ENCODE measurements around the gene HNRNPL. TPM values are rescaled to one million over a fixed set of nuclear protein-coding genes. Genes with fewer than 3 reads are reported as not detected.
"Not testable (repeated sequence)": the region's sequence is repeated elsewhere in the genome, so short reads cannot be mapped to it uniquely, and the experiment has no call there.

Gene HNRNPL
- total RNA-seq, 2 donors from 2014 or later = 191 to 194 TPM

DNA sequence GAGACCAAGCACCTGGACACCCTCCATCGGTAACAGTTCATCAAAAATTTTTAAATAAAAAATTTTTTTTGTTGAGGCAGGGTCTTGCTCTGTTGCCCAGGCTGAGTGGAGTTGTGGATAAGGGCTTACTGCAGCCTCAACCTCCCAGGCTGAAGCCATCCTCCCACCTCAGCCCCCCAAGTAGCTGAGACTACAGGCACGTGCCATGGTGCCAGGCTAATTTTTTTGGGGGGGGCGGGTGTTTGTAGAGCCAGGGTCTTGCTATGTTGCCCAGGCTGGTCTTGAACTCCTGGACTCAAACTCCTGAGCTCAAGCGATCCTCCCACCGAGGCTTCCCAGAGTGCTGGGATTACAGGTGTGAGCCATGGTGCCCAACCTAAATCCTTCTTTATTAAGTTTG is 56.1 kb downstream of the HNRNPL start:
- DNase-seq (ENCODE audit: low spot score) = no peak
- intact Hi-C loops (cut with DNase I) = no loop called here

DNA sequence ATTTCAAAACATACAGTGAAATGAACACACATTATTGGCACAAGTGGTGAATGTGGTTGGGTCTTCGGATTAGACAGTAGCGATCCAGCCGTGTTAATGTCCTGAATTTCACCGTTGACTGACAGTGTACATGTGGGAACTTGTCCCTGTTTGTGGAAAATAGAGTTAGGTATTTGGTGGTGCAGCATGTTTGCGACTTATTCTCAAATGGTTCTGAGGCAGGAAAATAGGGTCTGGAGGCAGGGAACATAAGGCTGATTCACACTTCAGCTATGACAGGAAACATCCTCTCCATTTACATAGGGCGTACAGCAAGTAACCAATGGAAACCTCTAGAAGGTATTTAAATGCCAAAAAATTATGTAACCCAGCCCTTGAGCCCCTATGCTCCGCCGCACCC is 56.6 kb downstream of the HNRNPL start:
- intact Hi-C loops (cut with DNase I) = no loop called here
- no peak for DNase-seq (ENCODE audit: low spot score)

DNA sequence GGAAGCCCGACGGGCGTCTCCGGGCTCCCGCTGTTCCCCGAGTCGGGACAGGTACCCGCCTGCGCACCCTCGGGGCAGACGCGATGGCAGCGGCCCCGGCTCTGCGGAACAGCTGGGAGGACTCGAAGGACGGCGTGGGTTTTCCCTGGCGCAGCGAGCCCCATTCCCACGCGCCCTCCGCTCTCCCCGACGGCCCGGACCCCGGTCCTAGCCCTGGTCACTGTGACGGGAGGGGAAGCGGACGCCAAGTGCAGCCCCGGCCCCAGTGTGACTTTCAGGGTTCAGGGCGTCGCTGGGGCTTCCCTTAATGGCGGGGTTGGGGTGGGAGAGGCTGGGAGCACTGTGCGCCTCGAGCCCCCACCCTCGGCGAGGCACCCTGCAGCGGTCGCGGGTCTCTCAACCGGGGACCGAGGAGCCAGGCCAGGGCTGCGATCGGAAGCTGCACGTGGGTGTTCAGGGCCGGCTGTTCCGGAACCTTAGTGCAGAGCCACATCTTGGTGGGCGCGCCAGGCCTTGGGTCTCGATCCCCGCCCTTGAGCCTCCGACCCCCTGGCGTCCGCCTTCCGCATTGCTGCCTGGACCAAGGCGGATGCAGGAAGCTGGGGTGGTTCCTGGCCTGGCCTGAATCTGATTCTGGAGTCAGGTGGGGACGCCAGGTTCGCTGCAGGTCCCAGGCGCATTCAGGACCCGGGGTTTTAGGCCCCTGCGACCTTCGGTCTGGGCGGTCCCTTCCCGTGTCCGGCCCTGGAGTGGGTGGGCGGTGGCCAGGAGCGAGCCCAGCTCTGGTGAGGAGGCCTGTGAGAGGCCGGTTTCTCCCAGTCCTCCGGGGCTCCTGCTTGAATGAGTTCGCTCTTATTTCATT is 57.3 kb downstream of the HNRNPL start:
- no peak for DNase-seq (ENCODE audit: low spot score)

DNA sequence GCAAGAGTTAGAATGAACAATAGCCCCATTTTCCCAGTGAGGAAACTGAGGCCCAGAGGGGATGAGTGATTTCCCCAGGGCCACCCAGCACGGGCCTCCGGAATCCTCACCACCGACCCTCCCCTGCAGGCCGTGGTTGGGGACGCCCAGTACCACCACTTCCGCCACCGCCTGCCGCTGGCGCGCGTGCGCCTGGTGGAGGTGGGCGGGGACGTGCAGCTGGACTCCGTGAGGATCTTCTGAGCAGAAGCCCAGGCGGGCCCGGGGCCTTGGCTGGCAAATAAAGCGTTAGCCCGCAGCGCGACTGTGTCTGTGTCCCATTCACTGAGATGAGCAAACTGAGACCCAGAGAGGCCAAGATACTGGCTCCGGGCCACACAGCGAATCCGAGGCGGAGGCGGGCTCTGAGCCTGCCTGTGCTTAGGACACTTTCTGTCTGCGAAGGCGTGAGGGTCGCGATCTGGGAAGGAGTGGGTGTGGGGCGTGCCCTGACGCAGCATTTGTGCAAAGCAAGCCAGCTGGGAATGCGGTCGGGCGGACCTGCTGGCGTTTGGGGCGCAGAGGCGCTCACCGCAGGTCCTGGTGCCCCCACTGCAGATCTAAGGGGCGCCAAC is 58.2 kb downstream of the HNRNPL start:
- intact Hi-C loops (cut with DNase I) = not testable (repeated sequence)

More for the DNA sequence above, 57.3 kb downstream of the HNRNPL start:
- intact Hi-C loops (cut with DNase I) = no loop called here

DNA sequence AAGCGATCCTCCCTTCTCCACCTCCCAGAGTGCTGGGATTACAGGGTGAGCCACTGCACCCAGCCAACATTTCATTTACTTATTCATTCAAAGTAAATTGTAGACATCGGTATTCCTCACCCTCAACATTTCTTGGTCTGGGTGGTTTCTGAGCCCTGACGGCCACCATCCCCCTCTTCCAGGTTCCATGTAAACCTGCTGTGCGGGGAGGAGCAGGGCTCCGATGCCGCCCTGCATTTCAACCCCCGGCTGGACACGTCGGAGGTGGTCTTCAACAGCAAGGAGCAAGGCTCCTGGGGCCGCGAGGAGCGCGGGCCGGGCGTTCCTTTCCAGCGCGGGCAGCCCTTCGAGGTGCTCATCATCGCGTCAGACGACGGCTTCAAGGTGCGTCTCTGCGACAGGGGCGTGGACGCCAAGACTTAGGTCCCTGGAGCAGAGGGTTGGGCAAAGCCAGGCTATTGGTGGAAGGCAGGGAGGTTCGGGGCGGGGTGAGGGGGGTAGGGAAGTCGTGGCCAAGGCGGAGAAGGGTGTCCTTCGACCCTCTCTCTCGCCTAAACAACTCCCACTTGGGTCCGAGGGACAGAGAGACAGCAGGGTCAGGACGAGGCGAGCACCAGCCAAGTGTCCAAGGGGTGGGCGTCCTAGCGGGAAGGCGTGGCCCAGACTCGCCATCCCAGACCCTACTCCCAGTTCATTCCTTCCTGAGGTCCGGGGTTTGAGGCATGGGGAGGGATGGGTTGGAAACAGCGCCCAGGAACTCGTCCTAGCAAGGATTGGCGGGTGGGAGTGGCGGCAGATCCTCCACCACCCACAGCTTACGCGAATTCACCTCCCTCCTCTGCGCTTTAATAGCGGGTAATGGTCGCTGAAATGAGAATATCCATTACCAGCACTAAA is 59.0 kb downstream of the HNRNPL start:
- DNase-seq (ENCODE audit: low spot score); intact Hi-C loops (cut with DNase I): not testable (repeated sequence)

More for the DNA sequence above, 58.2 kb downstream of the HNRNPL start:
- DNase-seq (ENCODE audit: low spot score) = not testable (repeated sequence)

DNA sequence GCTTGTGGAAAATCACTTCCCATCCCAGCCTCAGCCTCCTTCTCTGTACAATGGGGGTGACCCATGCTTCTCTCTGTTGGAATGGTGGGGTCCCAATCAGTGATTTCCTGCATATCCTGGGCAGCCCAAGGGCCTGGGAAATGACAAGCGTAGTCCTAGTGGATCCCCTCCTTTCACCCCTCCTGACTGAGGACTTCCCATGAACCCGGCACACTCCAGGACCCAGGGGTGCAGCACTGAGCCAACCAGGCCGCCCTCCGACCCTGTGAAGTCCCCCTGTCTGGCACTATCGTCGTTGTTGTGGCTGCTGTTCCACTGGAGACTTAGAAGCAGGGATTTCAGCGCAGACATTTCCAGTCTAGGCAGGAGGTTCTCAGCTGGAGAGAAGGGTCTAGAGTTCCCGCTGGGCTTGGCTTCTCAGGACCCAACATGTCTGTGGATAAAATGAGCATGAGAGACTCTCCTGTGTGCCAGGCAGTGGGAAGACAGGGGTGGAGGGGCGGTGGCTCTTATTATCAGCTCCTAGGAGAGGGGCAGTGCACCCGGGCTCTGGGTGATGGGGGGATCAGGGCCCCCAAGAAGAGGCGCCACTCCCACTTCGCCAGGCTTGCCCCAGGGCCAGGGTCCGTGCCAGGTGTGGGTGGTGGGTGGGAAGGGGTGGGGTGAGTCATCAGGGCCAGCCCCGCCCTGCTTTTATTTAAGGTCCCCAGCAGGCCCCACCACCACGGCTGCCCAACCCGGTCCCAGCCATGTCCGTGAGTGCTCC is 61.1 kb downstream of the HNRNPL start, which contains the start of gene LGALS7B:
LGALS7B (plus strand) TSS at position 723 of the 766 bp plus-strand sequence; CDS start at position 750, 27 bp downstream.
- intact Hi-C loops (cut with DNase I) = no loop called here
- DNase-seq (ENCODE audit: low spot score) = no peak

DNA sequence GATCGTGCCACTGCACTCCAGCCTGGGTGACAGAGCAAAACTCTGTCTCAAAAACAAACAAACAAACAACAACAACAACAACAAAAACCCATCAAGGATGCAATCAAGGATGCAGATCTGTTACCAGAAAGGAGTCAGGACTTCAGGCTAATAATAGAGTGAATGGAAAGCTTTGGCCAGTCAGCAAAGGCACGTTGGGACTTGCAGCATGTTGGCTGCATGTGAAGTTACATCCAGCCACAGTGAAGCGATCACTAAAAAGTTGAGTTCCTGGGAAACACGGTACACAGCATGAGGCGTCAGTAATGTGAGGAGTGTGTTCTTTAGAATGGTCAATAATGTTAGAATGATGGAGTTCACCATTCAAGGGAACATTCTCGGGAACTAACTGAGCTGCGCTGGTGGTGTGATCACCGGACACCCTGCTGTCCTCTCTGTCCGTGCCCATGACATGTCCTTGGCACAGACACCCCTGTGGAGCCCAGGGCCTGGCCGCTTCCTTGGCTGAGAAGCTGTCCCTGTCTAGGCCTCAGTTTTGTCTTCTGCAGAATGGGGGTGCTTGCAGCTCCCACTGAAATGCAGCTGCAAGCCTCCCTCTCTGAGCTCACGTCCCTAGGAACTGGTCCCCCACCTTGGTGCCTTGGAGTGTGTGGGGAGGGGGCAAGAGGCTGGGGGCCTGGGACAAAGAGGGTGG is 63.1 kb downstream of the HNRNPL start:
- intact Hi-C loops (cut with DNase I) = no loop called here
- DNase-seq (ENCODE audit: low spot score) = no peak

Other genes with a start within 250 kb of the HNRNPL start
- 1 to 10 TPM; 2.7 to 5.5 TPM for gene MAP4K1, start 232.0 kb downstream of the HNRNPL start, total RNA-seq
- 100 to 1,000 TPM; 170 to 191 TPM for gene EIF3K, start 230.8 kb downstream of the HNRNPL start, total RNA-seq
- 100 to 1,000 TPM; 661 to 878 TPM for gene ACTN4, start 202.3 kb downstream of the HNRNPL start, total RNA-seq
- 1 to 10 TPM; 1.9 to 2.9 TPM for gene CAPN12, start 105.5 kb downstream of the HNRNPL start, total RNA-seq
- gene LGALS7, start 76.5 kb downstream of the HNRNPL start, total RNA-seq = not detected
- not detected for gene LGALS7B, start 60.8 kb downstream of the HNRNPL start, total RNA-seq
- gene LGALS4, start 37.0 kb downstream of the HNRNPL start, total RNA-seq = under 1 TPM in 1 of 2 donors, not detected in 1; 0.86 TPM
- gene ECH1, start 18.2 kb downstream of the HNRNPL start, total RNA-seq = 100 to 1,000 TPM; 100 to 158 TPM
- gene RINL, start 28.3 kb upstream of the HNRNPL start, total RNA-seq = 1 to 10 TPM; 5.8 to 6.1 TPM
- gene SIRT2, start 49.6 kb upstream of the HNRNPL start, total RNA-seq = 10 to 100 TPM; 41.7 to 48.1 TPM
- 10 to 100 TPM; 19.3 to 23.1 TPM for gene NFKBIB, start 50.0 kb upstream of the HNRNPL start, total RNA-seq
- under 1 TPM; 0.24 to 0.37 TPM for gene CCER2, start 62.2 kb upstream of the HNRNPL start, total RNA-seq
- 1 to 10 TPM; 8.2 to 9.5 TPM for gene SARS2, start 80.8 kb upstream of the HNRNPL start, total RNA-seq
- 10 to 100 TPM; 17.8 to 21.4 TPM for gene MRPS12, start 81.0 kb upstream of the HNRNPL start, total RNA-seq
- gene FBXO17, start 125.8 kb upstream of the HNRNPL start, total RNA-seq = 10 to 100 TPM; 17.4 to 23.0 TPM
- gene FBXO27, start 182.6 kb upstream of the HNRNPL start, total RNA-seq = 10 to 100 TPM in 1 of 2 donors, 1 to 10 TPM in 1; 8.5 to 10.0 TPM
- gene ACP7, start 234.4 kb upstream of the HNRNPL start, total RNA-seq = not detected

All from posterior vena cava (tissue), 2 donors.